IPS-20b (cell line): Measurements from ENCODE around the gene DIPK1B.

Experiments
- H3K27ac ChIP-seq: one replicate; pipeline ENCODE4 v1.5.1; 2013; ENCODE audit warnings: low read length
- H3K27me3 ChIP-seq: 2 replicates; pipeline ENCODE4 v1.6.1; 2013; ENCODE audit warnings: mild to moderate bottlenecking, low read length, inconsistent platforms; ENCODE audit not compliant: insufficient read depth
- H3K36me3 ChIP-seq: 2 replicates; pipeline ENCODE4 v1.6.1; 2013; ENCODE audit warnings: low read depth, mild to moderate bottlenecking, inconsistent platforms, low read length, moderate library complexity; ENCODE audit not compliant: insufficient read depth
- H3K4me1 ChIP-seq: 2 replicates; pipeline ENCODE4 v1.6.1; 2013; ENCODE audit warnings: mild to moderate bottlenecking, control low read depth, inconsistent platforms, low read length, moderate library complexity; ENCODE audit not compliant: insufficient read depth
- H3K4me3 ChIP-seq: 2 replicates; pipeline ENCODE4 v1.5.1; 2013; ENCODE audit warnings: mild to moderate bottlenecking, low read length, inconsistent platforms
- H3K9ac ChIP-seq: 2 replicates; pipeline ENCODE4 v1.6.1; 2013; ENCODE audit warnings: low read depth, mild to moderate bottlenecking, inconsistent platforms, low read length, moderate library complexity
- H3K9me3 ChIP-seq: 2 replicates; pipeline ENCODE4 v1.6.1; 2013; ENCODE audit warnings: mild to moderate bottlenecking, low read depth, low read length, inconsistent platforms; ENCODE audit not compliant: insufficient read depth

The DIPK1B gene

DNA sequence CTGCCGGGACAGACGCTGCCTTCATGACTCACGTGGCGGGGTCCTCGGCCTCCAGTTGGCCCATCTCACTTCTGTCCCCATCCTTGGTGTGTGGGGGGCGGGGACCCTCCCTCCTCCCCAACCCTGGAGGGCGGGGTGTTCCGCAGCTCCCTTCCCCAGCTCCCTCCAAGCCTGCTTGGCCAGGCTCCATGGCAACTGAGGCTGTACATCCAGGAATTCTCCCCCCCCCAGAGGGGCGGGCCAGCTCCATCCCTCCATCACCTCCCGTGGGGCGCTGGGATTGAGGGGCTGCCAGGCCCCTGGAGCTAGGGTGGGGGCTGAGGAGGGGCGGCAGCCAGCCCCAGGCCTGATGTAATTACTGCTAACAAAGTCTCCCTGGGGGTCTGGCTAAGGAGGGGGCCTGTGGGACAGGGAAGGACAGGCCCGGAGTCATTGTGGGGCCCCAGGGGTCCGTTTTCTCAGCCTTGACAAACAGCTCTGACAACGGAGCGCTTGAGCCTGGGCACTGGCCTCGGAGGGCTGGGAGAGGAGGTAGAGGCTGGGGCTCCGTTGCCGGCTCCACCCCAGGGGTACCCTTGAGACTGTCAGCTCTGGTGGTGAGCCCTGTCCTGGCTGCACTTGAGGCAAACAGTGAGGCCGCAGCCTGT is 8.0 kb downstream of the DIPK1B start:
- Histone ChIP-seq H3K9ac (no peak overlapping the region), H3K27ac (no peak overlapping the region), H3K36me3 (peaks cover 30% of the 10 kb centered on the region), H3K4me3 (no peak overlapping the region), H3K4me1 (no peaks in the 10 kb centered on the region), H3K9me3 (no peaks in the 10 kb centered on the region), H3K27me3 (no peaks in the 10 kb centered on the region)

DNA sequence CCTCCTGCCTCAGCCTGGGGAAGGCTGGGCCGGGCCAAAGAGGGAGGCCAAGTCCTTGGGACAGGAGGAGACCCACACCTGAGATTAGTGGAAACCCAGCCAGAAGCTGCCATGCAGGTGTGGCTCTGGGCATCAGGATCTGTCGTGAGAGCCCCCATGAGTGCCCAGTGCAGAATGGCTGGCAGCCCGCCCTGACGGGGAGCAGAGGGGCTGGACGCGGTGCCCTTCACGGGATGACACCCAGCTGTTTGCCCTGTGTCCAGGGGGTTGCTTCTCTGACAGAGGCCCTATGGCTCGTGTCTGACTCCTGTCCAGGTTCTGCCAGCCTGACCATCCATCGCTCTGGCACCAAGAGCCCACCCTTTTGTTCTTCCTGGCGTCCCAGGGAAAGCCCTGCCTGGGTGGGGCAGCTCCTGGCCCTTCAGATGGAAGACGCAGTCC is 8.5 kb downstream of the DIPK1B start:
- Histone ChIP-seq H3K4me1 (peaks cover 3% of the 10 kb centered on the region; the same call in 1 of the 2 replicates), H3K9ac (no peak overlapping the region), H3K27ac (no peak overlapping the region), H3K9me3 (no peaks in the 10 kb centered on the region), H3K36me3 (peaks cover 36% of the 10 kb centered on the region), H3K27me3 (no peaks in the 10 kb centered on the region), H3K4me3 (no peak overlapping the region)

DNA sequence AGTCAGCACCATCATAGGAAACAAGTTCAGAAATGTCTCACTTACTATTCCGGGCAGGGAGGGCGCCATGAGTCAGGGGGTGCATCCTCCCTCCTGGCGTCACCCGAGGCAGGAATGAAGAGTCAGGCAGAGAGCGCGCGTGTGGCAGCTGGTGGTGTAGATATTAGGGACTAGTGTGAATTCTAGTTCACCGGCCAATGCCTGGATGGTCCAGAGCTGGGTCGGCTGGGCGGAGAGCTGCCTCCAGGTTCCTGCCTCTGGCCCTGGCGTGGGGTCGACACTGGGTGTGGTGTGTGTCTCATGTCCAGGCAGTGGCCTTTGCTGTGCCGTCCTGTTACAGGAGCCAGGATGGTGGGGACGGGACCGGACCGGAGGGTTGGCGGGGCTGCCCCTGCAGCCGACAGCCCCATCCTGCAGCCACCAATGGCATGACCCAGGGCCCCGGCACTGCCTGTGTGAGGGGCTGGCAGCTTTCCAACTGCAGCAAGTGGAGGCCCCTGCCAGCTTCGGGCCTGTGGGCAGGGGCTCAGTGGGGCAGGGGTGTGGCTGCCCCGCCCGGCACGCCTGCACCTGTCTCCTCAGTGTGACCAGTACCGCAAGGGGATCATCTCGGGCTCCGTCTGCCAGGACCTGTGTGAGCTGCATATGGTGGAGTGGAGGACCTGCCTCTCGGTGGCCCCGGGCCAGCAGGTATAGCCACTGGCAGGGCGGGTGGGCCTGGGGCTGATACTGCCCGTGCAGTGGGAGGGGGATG is 9.1 kb downstream of the DIPK1B start:
- Histone ChIP-seq H3K9me3 (no peaks in the 10 kb centered on the region), H3K36me3 (peaks cover 42% of the 10 kb centered on the region), H3K27me3 (no peaks in the 10 kb centered on the region), H3K4me1 (peaks cover 8% of the 10 kb centered on the region), H3K27ac (no peak overlapping the region), H3K4me3 (no peak overlapping the region), H3K9ac (no peak overlapping the region)

- H3K9ac ChIP-seq, result no peak overlapping the region
- no peaks in the 10 kb centered on the region for H3K9me3 ChIP-seq
- peaks cover 11% of the 10 kb centered on the region for H3K4me1 ChIP-seq
- peaks cover 48% of the 10 kb centered on the region for H3K36me3 ChIP-seq
- H3K4me3 ChIP-seq, result no peak overlapping the region
- no peak overlapping the region for H3K27ac ChIP-seq
- no peaks in the 10 kb centered on the region for H3K27me3 ChIP-seq
These were observed 10.0 kb downstream of the DIPK1B start for GRCh38 chr9:136722093-136722968.

- Histone ChIP-seq H3K27ac (no peak overlapping the region), H3K9me3 (no peaks in the 10 kb centered on the region), H3K27me3 (no peaks in the 10 kb centered on the region), H3K4me1 (peaks cover 11% of the 10 kb centered on the region), H3K4me3 (no peak overlapping the region), H3K9ac (no peak overlapping the region), H3K36me3 (peaks cover 48% of the 10 kb centered on the region)
These were observed 10.6 kb downstream of the DIPK1B start for GRCh38 chr9:136722969-136723356.

- H3K4me3 ChIP-seq, result no peak overlapping the region
- H3K36me3 ChIP-seq, result peaks cover 48% of the 10 kb centered on the region
These were observed 11.1 kb downstream of the DIPK1B start for GRCh38 chr9:136723362-136723976.

GRCh38 chr9:136723989-136724388 is 11.6 kb downstream of the DIPK1B start:
- peaks cover 48% of the 10 kb centered on the region for H3K36me3 ChIP-seq
- H3K4me1 ChIP-seq, result peaks cover 11% of the 10 kb centered on the region
- no peak overlapping the region for H3K27ac ChIP-seq
- H3K9ac ChIP-seq, result no peak overlapping the region
- no peaks in the 10 kb centered on the region for H3K9me3 ChIP-seq
- H3K4me3 ChIP-seq, result no peak overlapping the region
- H3K27me3 ChIP-seq, result peaks cover 7% of the 10 kb centered on the region; the same call in 1 of the 2 replicates

More at GRCh38 chr9:136723362-136723976, 11.1 kb downstream of the DIPK1B start:
- Histone ChIP-seq H3K9me3 (no peaks in the 10 kb centered on the region), H3K27ac (no peak overlapping the region), H3K9ac (no peak overlapping the region), H3K4me1 (peaks cover 11% of the 10 kb centered on the region), H3K27me3 (peaks cover 1% of the 10 kb centered on the region; the same call in 1 of the 2 replicates)

DNA sequence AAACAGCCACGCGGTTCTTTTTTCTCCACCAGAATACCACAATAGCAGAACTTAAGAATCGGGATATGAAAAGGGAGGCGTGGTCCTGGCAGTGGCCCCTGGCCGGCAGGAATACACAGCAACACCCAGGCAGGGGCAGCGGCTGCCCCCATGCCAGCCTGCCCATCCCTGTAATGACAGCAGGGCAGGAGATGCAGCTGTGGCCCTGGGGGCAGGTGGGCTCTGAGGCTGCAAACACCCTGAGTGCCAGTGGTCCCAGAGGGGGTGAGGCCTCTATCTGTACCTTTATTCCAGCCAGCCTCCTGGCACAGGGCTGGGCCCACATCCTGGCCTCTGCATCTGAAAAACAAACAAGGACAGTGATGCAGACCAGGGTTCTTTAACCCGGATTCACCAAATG is 12.4 kb downstream of the DIPK1B start:
- Histone ChIP-seq H3K9me3 (no peaks in the 10 kb centered on the region), H3K27ac (no peak overlapping the region), H3K36me3 (peaks cover 48% of the 10 kb centered on the region), H3K4me3 (no peak overlapping the region), H3K4me1 (peaks cover 11% of the 10 kb centered on the region), H3K27me3 (peaks cover 14% of the 10 kb centered on the region), H3K9ac (no peak overlapping the region)

- H3K9me3 ChIP-seq, result no peaks in the 10 kb centered on the region
- H3K36me3 ChIP-seq, result peaks cover 48% of the 10 kb centered on the region
- peak overlapping the region; percentile 99; the same call in 1 of the 2 replicates for H3K9ac ChIP-seq
- H3K4me1 ChIP-seq, result peaks cover 11% of the 10 kb centered on the region
- no peak overlapping the region for H3K27ac ChIP-seq
- H3K4me3 ChIP-seq, result peak overlapping the region; percentile 100
- peaks cover 18% of the 10 kb centered on the region for H3K27me3 ChIP-seq
These were observed 13.2 kb downstream of the DIPK1B start for GRCh38 chr9:136725612-136726011.

DNA sequence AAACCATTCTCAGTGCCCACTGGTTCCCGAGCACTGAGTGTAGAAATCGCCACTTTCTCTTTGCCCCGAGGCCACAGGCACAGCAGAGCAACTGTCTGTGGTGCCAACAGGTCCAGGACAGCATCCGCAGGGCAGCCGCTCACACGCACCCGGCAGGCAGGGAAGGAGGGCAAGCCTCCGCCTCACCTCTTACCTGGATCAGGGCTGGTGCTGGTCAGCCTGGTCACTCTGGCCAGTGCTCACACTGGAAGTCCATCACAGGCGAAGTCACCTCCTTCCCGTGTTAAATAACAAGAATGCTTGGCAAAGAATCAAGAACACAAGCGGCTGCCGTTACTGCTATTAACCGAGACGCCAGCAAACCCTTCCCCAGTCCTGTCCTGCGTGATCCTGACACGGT is 13.7 kb downstream of the DIPK1B start:
- peaks cover 48% of the 10 kb centered on the region for H3K36me3 ChIP-seq
- H3K9ac ChIP-seq, result peak overlapping the region; percentile 99; the same call in 1 of the 2 replicates
- peak overlapping the region; percentile 100 for H3K4me3 ChIP-seq
- peaks cover 18% of the 10 kb centered on the region for H3K27me3 ChIP-seq
- H3K4me1 ChIP-seq, result peaks cover 11% of the 10 kb centered on the region
- H3K27ac ChIP-seq, result no peak overlapping the region
- H3K9me3 ChIP-seq, result no peaks in the 10 kb centered on the region

GRCh38 chr9:136726631-136727191 is 14.3 kb downstream of the DIPK1B start:
- H3K9ac ChIP-seq, result peak overlapping the region; percentile 99; the same call in 1 of the 2 replicates
- H3K4me1 ChIP-seq, result peaks cover 11% of the 10 kb centered on the region
- peak overlapping the region; percentile 100 for H3K4me3 ChIP-seq
- H3K9me3 ChIP-seq, result no peaks in the 10 kb centered on the region
- H3K27ac ChIP-seq, result no peak overlapping the region
- H3K36me3 ChIP-seq, result peaks cover 48% of the 10 kb centered on the region
- H3K27me3 ChIP-seq, result peaks cover 18% of the 10 kb centered on the region
